HPDE6-E6E7 (cell line): ENCODE measurements around the gene POLD1.
"Not testable (repeated sequence)": the region's sequence is repeated elsewhere in the genome, so short reads cannot be mapped to it uniquely, and the experiment has no call there.

ENCODE experiments used
- DNase-seq: peaks from one replicate; pipeline ENCODE4 v3.0.0; 2011; ENCODE audit warnings: missing footprints; ENCODE audit errors: extremely low spot score

Gene POLD1

GRCh38 chr19:50435627-50436026 lies 51.5 kb downstream of the POLD1 start:
- DNase-seq = no peak

- no peak for DNase-seq
Measured at GRCh38 chr19:50437862-50438449, 53.8 kb downstream of the POLD1 start.

GRCh38 chr19:50439130-50439529 lies 55.0 kb downstream of the POLD1 start:
- DNase-seq = not testable (repeated sequence)

- DNase-seq = no peak
Measured at GRCh38 chr19:50444059-50444458, 59.9 kb downstream of the POLD1 start.

- no peak for DNase-seq
Measured at GRCh38 chr19:50447053-50447452, 62.9 kb downstream of the POLD1 start.

- DNase-seq = no peak
Measured at GRCh38 chr19:50447750-50448149, 63.6 kb downstream of the POLD1 start.

GRCh38 chr19:50449236-50449899 lies 65.2 kb downstream of the POLD1 start:
- no peak for DNase-seq

GRCh38 chr19:50450369-50451222 lies 66.4 kb downstream of the POLD1 start:
- DNase-seq = no peak

GRCh38 chr19:50451223-50451534 lies 67.0 kb downstream of the POLD1 start:
- DNase-seq = no peak

- DNase-seq = no peak
Measured at GRCh38 chr19:50453243-50453642, 69.1 kb downstream of the POLD1 start.

- DNase-seq = no peak
Measured at GRCh38 chr19:50455992-50456391, 71.8 kb downstream of the POLD1 start.

- DNase-seq = no peak
Measured at GRCh38 chr19:50457300-50457699, 73.2 kb downstream of the POLD1 start.

GRCh38 chr19:50458396-50459066 lies 74.4 kb downstream of the POLD1 start:
- no peak for DNase-seq

- DNase-seq = no peak
Measured at GRCh38 chr19:50459067-50459456, 74.9 kb downstream of the POLD1 start.

- no peak for DNase-seq
Measured at GRCh38 chr19:50459638-50460037, 75.5 kb downstream of the POLD1 start.

GRCh38 chr19:50460161-50460765 lies 76.1 kb downstream of the POLD1 start:
- DNase-seq = no peak

GRCh38 chr19:50461066-50461875 lies 77.1 kb downstream of the POLD1 start:
- peak; percentile 73 for DNase-seq

- no peak for DNase-seq
Measured at GRCh38 chr19:50462970-50463369, 78.8 kb downstream of the POLD1 start.

- DNase-seq = no peak
Measured at GRCh38 chr19:50464348-50464747, 80.2 kb downstream of the POLD1 start.

GRCh38 chr19:50465000-50465399 lies 80.9 kb downstream of the POLD1 start:
- DNase-seq = no peak
